ENCODE data around the gene BBS9. TPM values are rescaled to one million over a fixed set of nuclear protein-coding genes. Genes with fewer than 3 reads are reported as not detected.

Gene BBS9
- total RNA-seq, 1 experiment from 2014 or later = 4.7 TPM

DNA sequence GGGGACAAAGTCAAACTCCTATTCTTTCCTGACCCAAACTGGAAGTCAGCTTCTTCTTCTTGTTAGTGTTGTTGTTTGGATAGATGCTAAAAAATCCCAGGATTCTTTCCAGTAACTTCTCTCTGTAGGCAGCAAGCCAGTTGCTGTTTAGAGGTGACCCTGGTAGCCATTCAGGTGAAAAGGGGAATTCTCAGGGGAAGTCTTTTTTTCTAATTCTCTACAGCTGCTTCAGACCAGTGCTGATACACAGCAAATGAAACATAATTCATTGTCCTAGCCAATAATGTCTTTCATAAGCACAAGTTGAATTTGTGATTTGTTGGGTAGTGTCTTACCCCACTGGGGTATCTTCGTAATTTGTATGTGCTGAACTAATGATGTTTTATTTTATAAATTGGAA lies 357.3 kb downstream of the BBS9 start:
- Mint-ChIP-seq H3K9me3 (ENCODE audit: unreplicated experiment) (no peaks in the 10 kb centered on the region), H3K27me3 (ENCODE audit: insufficient read depth, unreplicated experiment) (peaks cover 2% of the 10 kb centered on the region), H3K36me3 (ENCODE audit: insufficient read depth, unreplicated experiment) (no peaks in the 10 kb centered on the region), H3K4me1 (ENCODE audit: low read depth, unreplicated experiment) (no peaks in the 10 kb centered on the region), H3K4me3 (ENCODE audit: unreplicated experiment) (no peak overlapping the region), H3K27ac (ENCODE audit: unreplicated experiment) (no peak overlapping the region)
- no peak for DNase-seq
- Histone ChIP-seq H3K4me1 (no peaks in the 10 kb centered on the region), H3K27me3 (replicated peaks; ENCODE audit: control insufficient read depth, insufficient read depth, low read length) (no peaks in the 10 kb centered on the region), H3K36me3 (ENCODE audit: control insufficient read depth, insufficient read depth, low read length) (no peaks in the 10 kb centered on the region), H3K4me3 (ENCODE audit: low read depth, low read length) (no peak overlapping the region), H3K9me3 (no peaks in the 10 kb centered on the region)
- ChIA-PET CTCF (no interaction called here), POLR2A (no interaction called here)
- intact Hi-C loops (cut with micrococcal nuclease; ENCODE audit: unreplicated experiment) = no loop called here
- no TSS peak for BruUV-seq (replicated peaks)
- TF ChIP-seq, protein P1, sequence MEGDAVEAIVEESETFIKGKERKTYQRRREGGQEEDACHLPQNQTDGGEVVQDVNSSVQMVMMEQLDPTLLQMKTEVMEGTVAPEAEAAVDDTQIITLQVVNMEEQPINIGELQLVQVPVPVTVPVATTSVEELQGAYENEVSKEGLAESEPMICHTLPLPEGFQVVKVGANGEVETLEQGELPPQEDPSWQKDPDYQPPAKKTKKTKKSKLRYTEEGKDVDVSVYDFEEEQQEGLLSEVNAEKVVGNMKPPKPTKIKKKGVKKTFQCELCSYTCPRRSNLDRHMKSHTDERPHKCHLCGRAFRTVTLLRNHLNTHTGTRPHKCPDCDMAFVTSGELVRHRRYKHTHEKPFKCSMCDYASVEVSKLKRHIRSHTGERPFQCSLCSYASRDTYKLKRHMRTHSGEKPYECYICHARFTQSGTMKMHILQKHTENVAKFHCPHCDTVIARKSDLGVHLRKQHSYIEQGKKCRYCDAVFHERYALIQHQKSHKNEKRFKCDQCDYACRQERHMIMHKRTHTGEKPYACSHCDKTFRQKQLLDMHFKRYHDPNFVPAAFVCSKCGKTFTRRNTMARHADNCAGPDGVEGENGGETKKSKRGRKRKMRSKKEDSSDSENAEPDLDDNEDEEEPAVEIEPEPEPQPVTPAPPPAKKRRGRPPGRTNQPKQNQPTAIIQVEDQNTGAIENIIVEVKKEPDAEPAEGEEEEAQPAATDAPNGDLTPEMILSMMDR (IDR thresholded peaks at IDR 0.05; ENCODE audit: insufficient read depth in 1 of 2, low read depth in 1 of 2, low read length in 1 of 2, severe bottlenecking in 1 of 2, unreplicated experiment in 1 of 2) = no peak

GRCh38 chr7:33487998-33488682 lies 358.8 kb downstream of the BBS9 start:
- Mint-ChIP-seq H3K36me3 (ENCODE audit: insufficient read depth, unreplicated experiment) (no peaks in the 10 kb centered on the region), H3K4me3 (ENCODE audit: unreplicated experiment) (no peak overlapping the region), H3K9me3 (ENCODE audit: unreplicated experiment) (no peaks in the 10 kb centered on the region), H3K27ac (ENCODE audit: unreplicated experiment) (no peak overlapping the region), H3K4me1 (ENCODE audit: low read depth, unreplicated experiment) (no peaks in the 10 kb centered on the region), H3K27me3 (ENCODE audit: insufficient read depth, unreplicated experiment) (peaks cover 2% of the 10 kb centered on the region)
- Histone ChIP-seq H3K36me3 (ENCODE audit: control insufficient read depth, insufficient read depth, low read length) (no peaks in the 10 kb centered on the region), H3K9me3 (no peaks in the 10 kb centered on the region), H3K4me1 (no peaks in the 10 kb centered on the region), H3K27me3 (replicated peaks; ENCODE audit: control insufficient read depth, insufficient read depth, low read length) (no peaks in the 10 kb centered on the region), H3K4me3 (ENCODE audit: low read depth, low read length) (no peak overlapping the region)
- no TSS peak for BruUV-seq (replicated peaks)
- TF ChIP-seq, protein P1 (IDR thresholded peaks at IDR 0.05; ENCODE audit: insufficient read depth in 1 of 2, low read depth in 1 of 2, low read length in 1 of 2, severe bottlenecking in 1 of 2, unreplicated experiment in 1 of 2) = no peak
- CTCF ChIA-PET = no interaction called here
- POLR2A ChIA-PET = no interaction called here
- DNase-seq = no peak
- intact Hi-C loops (cut with micrococcal nuclease; ENCODE audit: unreplicated experiment) = no loop called here

- no TSS peak for BruUV-seq (replicated peaks)
- Histone ChIP-seq H3K9me3 (no peaks in the 10 kb centered on the region), H3K27me3 (replicated peaks; ENCODE audit: control insufficient read depth, insufficient read depth, low read length) (no peaks in the 10 kb centered on the region), H3K36me3 (ENCODE audit: control insufficient read depth, insufficient read depth, low read length) (no peaks in the 10 kb centered on the region), H3K4me1 (no peaks in the 10 kb centered on the region), H3K4me3 (ENCODE audit: low read depth, low read length) (no peak overlapping the region)
- POLR2A ChIA-PET = no interaction called here
- DNase-seq = no peak
- H3K9me3 Mint-ChIP-seq (ENCODE audit: unreplicated experiment) = no peaks in the 10 kb centered on the region
- no peaks in the 10 kb centered on the region for H3K27me3 Mint-ChIP-seq (ENCODE audit: insufficient read depth, unreplicated experiment)
- CTCF ChIA-PET = no interaction called here
- TF ChIP-seq, protein P1 (IDR thresholded peaks at IDR 0.05; ENCODE audit: insufficient read depth in 1 of 2, low read depth in 1 of 2, low read length in 1 of 2, severe bottlenecking in 1 of 2, unreplicated experiment in 1 of 2) = no peak
- no peak overlapping the region for H3K4me3 Mint-ChIP-seq (ENCODE audit: unreplicated experiment)
- H3K36me3 Mint-ChIP-seq (ENCODE audit: insufficient read depth, unreplicated experiment) = no peaks in the 10 kb centered on the region
- intact Hi-C loops (cut with micrococcal nuclease; ENCODE audit: unreplicated experiment) = no loop called here
- H3K4me1 Mint-ChIP-seq (ENCODE audit: low read depth, unreplicated experiment) = no peaks in the 10 kb centered on the region
- no peak overlapping the region for H3K27ac Mint-ChIP-seq (ENCODE audit: unreplicated experiment)
Measured at GRCh38 chr7:33494474-33494873, 365.1 kb downstream of the BBS9 start.
